ENCODE data around the gene AANAT. TPM values are rescaled to one million over a fixed set of nuclear protein-coding genes. Genes with fewer than 3 reads are reported as not detected.

The AANAT gene
- total RNA-seq, 4 donors from 2014 or later: not detected

GRCh38 chr17:76461765-76462555 is 5.4 kb upstream of the AANAT start:
- WGBS, 2 donors (ENCODE audit: low coverage in 1 of 2): 62 to 93% methylated on average over 3 to 6 of the region's 11 CpGs
- no peaks in the 10 kb centered on the region for H3K36me3 ChIP-seq
- H3K27me3 ChIP-seq: no peaks in the 10 kb centered on the region
- TF ChIP-seq POLR2A (IDR thresholded peaks at IDR 0.05): no peak
- TF ChIP-seq CTCF (IDR thresholded peaks at IDR 0.05): no peak
- TF ChIP-seq POLR2AphosphoS5 (IDR thresholded peaks at IDR 0.05): no peak
- no peak for TF ChIP-seq EP300 (IDR thresholded peaks at IDR 0.05)
- ATAC-seq: no peak
- peaks cover 0 to 6% (median 0%) of the 10 kb centered on the region in 3 donors for H3K4me1 ChIP-seq
- H3K27ac ChIP-seq: no peak overlapping the region
- H3K4me3 ChIP-seq: no peak overlapping the region
- no peaks in the 10 kb centered on the region for H3K9me3 ChIP-seq

- Histone ChIP-seq H3K27me3 (no peaks in the 10 kb centered on the region), H3K27ac (no peak overlapping the region), H3K9me3 (no peaks in the 10 kb centered on the region), H3K4me3 (no peak overlapping the region), H3K36me3 (no peaks in the 10 kb centered on the region), H3K4me1 (peaks cover 0 to 6% (median 0%) of the 10 kb centered on the region in 3 donors)
- no peak for ATAC-seq
- WGBS, 2 donors (ENCODE audit: low coverage in 1 of 2): 78 to 86% methylated on average over 7 to 17 of the region's 24 CpGs
- TF ChIP-seq POLR2A (IDR thresholded peaks at IDR 0.05) (no peak), EP300 (IDR thresholded peaks at IDR 0.05) (no peak), CTCF (IDR thresholded peaks at IDR 0.05) (no peak), POLR2AphosphoS5 (IDR thresholded peaks at IDR 0.05) (no peak)
Measured at GRCh38 chr17:76462556-76463290, 4.7 kb upstream of the AANAT start.

- no peak for TF ChIP-seq POLR2AphosphoS5 (IDR thresholded peaks at IDR 0.05)
- no peak for TF ChIP-seq EP300 (IDR thresholded peaks at IDR 0.05)
- no peak for ATAC-seq
- H3K36me3 ChIP-seq: peaks cover 0 to 8% of the 10 kb centered on the region in 2 donors
- 76 to 83% methylated on average over 2 to 4 of the region's 6 CpGs for WGBS, 2 donors (ENCODE audit: low coverage in 1 of 2)
- H3K27me3 ChIP-seq: no peaks in the 10 kb centered on the region
- H3K4me1 ChIP-seq: peaks cover 0 to 6% (median 0%) of the 10 kb centered on the region in 3 donors
- H3K27ac ChIP-seq: no peak overlapping the region
- H3K4me3 ChIP-seq: no peak overlapping the region
- no peaks in the 10 kb centered on the region for H3K9me3 ChIP-seq
Measured at GRCh38 chr17:76466775-76467130, 650 bp upstream of the AANAT start.

GRCh38 chr17:76467809-76468633 is 618 bp downstream of the AANAT start:
- H3K27ac ChIP-seq: no peak overlapping the region
- no peak overlapping the region for H3K4me3 ChIP-seq
- no peak for ATAC-seq
- peaks cover 0 to 6% (median 0%) of the 10 kb centered on the region in 3 donors for H3K4me1 ChIP-seq
- H3K36me3 ChIP-seq: peaks cover 0 to 21% of the 10 kb centered on the region in 2 donors
- no peak for TF ChIP-seq POLR2AphosphoS5 (IDR thresholded peaks at IDR 0.05)
- no peak for TF ChIP-seq EP300 (IDR thresholded peaks at IDR 0.05)
- TF ChIP-seq CTCF (IDR thresholded peaks at IDR 0.05): no peak
- no peak for TF ChIP-seq POLR2A (IDR thresholded peaks at IDR 0.05)
- no peaks in the 10 kb centered on the region for H3K27me3 ChIP-seq
- no peaks in the 10 kb centered on the region for H3K9me3 ChIP-seq
- 33% methylated on average over 1 of the region's 8 CpGs; no CpG with 5 or more reads in 1 of the 2 donors for WGBS, 2 donors (ENCODE audit: low coverage in 1 of 2)

GRCh38 chr17:76468634-76469010 is 1.2 kb downstream of the AANAT start:
- no peak for ATAC-seq
- peaks cover 0 to 6% (median 0%) of the 10 kb centered on the region in 3 donors for H3K4me1 ChIP-seq
- peaks cover 0 to 27% of the 10 kb centered on the region in 2 donors for H3K36me3 ChIP-seq
- WGBS, 2 donors (ENCODE audit: low coverage in 1 of 2): 83% methylated on average over 3 of the region's 14 CpGs; no CpG with 5 or more reads in 1 of the 2 donors
- no peaks in the 10 kb centered on the region for H3K9me3 ChIP-seq
- no peak overlapping the region for H3K4me3 ChIP-seq
- no peak for TF ChIP-seq EP300 (IDR thresholded peaks at IDR 0.05)
- TF ChIP-seq POLR2AphosphoS5 (IDR thresholded peaks at IDR 0.05): no peak
- no peak for TF ChIP-seq POLR2A (IDR thresholded peaks at IDR 0.05)
- no peak for TF ChIP-seq CTCF (IDR thresholded peaks at IDR 0.05)
- H3K27ac ChIP-seq: no peak overlapping the region
- no peaks in the 10 kb centered on the region for H3K27me3 ChIP-seq

Data from gastroesophageal sphincter (tissue), 4 donors.